ENCODE measurements around the gene C20orf202.

DNA sequence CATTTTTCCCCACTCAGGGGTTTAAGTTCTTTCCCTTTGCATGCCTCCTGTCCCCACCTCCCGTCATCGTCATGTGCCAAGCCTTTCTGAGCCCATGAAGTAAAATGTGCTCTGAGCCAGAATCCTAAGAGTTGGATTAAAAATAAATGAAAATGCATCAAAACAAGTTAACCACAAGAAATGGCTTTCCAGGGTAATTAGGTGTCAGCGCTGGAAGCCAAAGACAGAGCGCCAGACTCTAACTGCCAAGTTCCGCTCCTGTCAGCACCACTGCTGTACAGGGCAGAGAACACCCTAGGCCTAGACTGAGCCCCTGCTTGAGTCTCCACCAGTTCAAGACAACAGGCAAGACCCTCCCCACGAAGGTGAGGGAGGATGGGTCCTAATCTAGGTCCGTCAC lies 5.5 kb upstream of the C20orf202 start:
- TF ChIP-seq GATA2 (IDR thresholded peaks at IDR 0.05; ENCODE audit: low read depth, low read length) = no peak
- TF ChIP-seq GATA3 (IDR thresholded peaks at IDR 0.05; ENCODE audit: low read depth, low read length) = no peak
